ENCODE measurements around the gene BMPR1B.

The BMPR1B gene

DNA sequence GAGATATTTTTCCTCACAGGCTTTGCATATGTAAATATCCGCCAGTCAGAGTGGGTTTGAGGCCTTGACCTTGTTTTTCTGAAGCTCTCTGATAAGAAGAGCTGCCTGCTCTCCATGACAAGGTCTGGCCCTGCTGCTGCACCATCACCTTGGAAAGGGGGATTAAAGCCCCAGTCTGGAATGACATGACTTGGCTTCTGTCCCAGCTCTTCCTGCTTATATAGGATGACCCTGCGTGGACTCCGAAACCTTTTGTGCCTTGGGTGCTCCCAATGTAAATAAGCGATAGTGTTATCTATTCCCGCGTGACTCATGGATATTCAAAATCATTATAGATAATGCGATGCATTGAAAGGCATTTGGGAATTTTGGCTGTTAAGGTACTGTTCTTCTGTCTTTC is 139.3 kb downstream of the BMPR1B start:
- no peak for DNase-seq (ENCODE audit: extremely low read depth, low read depth)
- TF ChIP-seq, protein P1, sequence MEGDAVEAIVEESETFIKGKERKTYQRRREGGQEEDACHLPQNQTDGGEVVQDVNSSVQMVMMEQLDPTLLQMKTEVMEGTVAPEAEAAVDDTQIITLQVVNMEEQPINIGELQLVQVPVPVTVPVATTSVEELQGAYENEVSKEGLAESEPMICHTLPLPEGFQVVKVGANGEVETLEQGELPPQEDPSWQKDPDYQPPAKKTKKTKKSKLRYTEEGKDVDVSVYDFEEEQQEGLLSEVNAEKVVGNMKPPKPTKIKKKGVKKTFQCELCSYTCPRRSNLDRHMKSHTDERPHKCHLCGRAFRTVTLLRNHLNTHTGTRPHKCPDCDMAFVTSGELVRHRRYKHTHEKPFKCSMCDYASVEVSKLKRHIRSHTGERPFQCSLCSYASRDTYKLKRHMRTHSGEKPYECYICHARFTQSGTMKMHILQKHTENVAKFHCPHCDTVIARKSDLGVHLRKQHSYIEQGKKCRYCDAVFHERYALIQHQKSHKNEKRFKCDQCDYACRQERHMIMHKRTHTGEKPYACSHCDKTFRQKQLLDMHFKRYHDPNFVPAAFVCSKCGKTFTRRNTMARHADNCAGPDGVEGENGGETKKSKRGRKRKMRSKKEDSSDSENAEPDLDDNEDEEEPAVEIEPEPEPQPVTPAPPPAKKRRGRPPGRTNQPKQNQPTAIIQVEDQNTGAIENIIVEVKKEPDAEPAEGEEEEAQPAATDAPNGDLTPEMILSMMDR (IDR thresholded peaks at IDR 0.05; ENCODE audit: low read depth, low read length) = no peak

DNA sequence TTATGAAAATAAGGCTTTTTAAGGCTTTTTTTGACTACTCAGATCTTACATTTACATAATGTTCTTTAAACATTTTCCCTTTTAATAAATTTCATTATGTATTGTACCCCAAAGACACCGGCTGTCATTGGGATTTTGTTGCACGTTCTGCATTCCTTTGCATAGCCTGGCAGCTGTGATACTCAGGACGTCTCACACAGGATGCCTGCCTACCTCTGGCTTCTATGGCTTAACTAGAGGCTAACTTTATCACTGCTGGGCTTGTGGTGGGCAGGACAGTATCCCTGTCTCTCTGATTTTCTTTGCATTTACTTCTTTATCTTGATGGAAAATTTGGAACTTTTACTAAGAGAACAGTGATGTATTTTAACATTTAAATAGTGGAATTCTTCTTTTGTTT is 147.8 kb downstream of the BMPR1B start:
- DNase-seq (ENCODE audit: extremely low read depth, low read depth) = no peak
- TF ChIP-seq, protein P1 (IDR thresholded peaks at IDR 0.05; ENCODE audit: low read depth, low read length) = no peak

DNA sequence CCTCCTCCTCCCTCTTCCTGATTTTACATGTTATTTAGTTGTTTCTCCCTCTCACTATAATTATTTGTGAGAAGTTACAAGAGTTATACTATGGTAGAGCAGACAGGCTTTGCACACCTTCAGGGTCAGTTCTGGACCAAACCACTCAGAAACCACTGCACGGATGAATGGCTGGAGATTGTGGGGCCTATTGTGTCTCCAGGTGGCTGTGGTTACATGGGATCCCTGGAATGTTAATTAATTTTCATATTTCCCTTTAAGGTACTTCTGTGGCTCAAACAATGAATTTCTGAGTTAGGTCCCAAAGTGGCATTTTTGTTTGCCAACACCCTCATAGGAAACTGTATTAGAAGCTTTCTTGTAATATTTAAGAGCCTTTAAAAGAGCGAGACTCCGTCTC is 151.9 kb downstream of the BMPR1B start:
- DNase-seq (ENCODE audit: extremely low read depth, low read depth) = no peak
- TF ChIP-seq, protein P1 (IDR thresholded peaks at IDR 0.05; ENCODE audit: low read depth, low read length) = no peak

DNA sequence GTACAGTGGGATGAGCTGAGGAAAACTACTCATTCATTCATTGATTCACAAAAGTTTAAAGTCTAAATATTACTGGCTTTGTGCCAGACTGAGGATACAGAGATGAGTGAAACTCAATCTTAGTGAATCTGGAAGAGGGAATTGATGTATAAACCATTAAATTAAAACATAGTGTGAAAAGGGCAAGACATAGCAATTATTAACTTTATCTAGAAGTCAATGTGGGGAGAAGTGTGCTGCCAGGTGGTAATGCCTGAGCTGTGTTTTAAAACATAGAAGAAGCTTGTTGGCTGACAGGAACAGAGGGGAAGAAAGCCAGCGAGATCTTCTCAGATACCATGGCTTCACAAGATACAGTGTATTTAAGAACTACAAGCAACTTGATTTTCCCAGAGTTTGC is 153.4 kb downstream of the BMPR1B start:
- TF ChIP-seq, protein P1 (IDR thresholded peaks at IDR 0.05; ENCODE audit: low read depth, low read length) = no peak
- DNase-seq (ENCODE audit: extremely low read depth, low read depth) = no peak

DNA sequence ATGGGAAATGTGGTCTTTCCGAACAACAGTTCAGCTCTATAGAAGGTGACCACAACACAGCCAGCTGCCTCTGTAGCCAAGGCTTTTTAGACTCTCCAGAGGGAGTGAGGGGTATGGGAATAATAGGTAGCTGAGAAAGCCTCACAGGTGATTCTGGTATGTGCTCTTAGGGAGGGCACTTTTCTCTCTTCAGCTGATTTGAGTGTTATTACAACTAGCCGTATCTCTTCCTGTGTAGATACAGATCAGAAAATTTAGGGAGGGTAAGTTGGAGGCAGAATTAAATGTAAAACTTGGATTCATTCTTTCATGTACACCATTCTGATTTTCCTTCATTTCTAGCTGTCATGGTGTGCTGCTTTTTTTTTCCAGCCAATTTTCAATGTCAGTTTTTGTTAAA is 154.9 kb downstream of the BMPR1B start:
- DNase-seq (ENCODE audit: extremely low read depth, low read depth) = no peak
- TF ChIP-seq, protein P1 (IDR thresholded peaks at IDR 0.05; ENCODE audit: low read depth, low read length) = no peak

DNA sequence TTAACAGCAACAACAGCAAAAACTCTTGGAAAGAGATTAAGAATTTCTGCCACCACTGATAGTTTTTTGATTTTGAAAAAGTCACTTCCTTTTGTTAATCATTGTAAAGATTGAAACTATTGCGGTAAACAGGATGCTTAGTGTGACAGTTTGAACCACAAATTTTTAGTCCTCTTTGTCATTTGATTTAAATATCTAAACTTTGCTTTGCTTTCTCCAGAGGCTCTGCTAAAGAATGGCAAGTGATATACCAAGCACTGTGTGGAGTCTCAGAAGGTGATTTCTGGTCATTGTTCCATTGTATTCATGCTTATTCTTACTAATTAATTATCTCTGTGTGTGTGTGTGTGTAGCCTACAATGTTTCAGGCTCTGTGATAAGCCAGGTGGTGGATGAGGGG is 155.6 kb downstream of the BMPR1B start:
- TF ChIP-seq, protein P1 (IDR thresholded peaks at IDR 0.05; ENCODE audit: low read depth, low read length) = no peak
- no peak for DNase-seq (ENCODE audit: extremely low read depth, low read depth)

DNA sequence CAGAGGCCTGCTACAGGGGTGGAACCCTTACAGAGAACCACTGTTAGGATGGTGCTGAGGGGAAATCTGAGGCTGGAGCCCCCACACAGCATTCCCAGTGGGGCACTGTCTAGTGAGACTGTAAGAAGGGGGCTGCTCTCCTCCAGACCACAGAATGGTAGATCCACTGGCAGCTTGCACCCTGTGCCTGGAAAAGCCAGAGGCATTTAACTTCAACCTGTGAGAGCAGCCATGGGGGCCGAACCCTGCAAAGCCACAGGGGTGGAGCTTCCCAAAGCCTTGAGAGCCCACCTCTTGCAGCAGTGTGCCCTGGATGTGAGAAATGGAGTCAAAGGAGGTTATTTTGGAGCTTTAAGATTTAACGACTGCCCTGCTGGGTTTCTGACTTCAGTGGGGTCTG is 159.4 kb downstream of the BMPR1B start:
- TF ChIP-seq, protein P1 (IDR thresholded peaks at IDR 0.05; ENCODE audit: low read depth, low read length) = no peak
- no peak for DNase-seq (ENCODE audit: extremely low read depth, low read depth)
